ENCODE measurements around the gene GPATCH8.
A peak's percentile ranks its signal among the peaks of the same experiment; 100 is the strongest.

GPATCH8 gene

GRCh38 chr17:44351961-44352827, 151.0 kb downstream of the GPATCH8 start:
- no peak for DNase-seq

- no peak for DNase-seq
Measured at GRCh38 chr17:44351464-44351863, 151.7 kb downstream of the GPATCH8 start.

GRCh38 chr17:44350733-44351226, 152.4 kb downstream of the GPATCH8 start:
- peak; percentile 3 for DNase-seq

- DNase-seq = no peak
Measured at GRCh38 chr17:44349553-44350070, 153.6 kb downstream of the GPATCH8 start.

DNA sequence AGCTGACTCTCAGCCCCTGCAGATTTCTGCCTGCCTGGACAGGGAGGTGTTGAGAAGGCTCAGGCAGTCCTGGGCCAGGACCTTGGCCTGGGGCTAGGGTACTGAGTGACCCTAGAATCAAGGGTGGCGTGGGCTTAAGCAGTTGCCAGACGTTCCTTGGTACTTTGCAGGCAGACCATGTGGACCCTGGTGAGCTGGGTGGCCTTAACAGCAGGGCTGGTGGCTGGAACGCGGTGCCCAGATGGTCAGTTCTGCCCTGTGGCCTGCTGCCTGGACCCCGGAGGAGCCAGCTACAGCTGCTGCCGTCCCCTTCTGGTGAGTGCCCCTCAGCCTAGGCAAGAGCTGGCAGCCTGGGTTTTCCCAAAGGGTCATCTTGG, 154.2 kb downstream of the GPATCH8 start:
- DNase-seq = no peak

- no peak for DNase-seq
Measured at GRCh38 chr17:44348234-44348987, 154.8 kb downstream of the GPATCH8 start.

All from kidney glomerular epithelial cell (primary cell).